H54 (cell line): Measurements from ENCODE around the gene OLAH.

Source experiments
- DNase-seq: peaks from one replicate; pipeline ENCODE4 v3.0.0; 2011; ENCODE audit warnings: low spot score, mixed read lengths; ENCODE audit not compliant: insufficient read length
- FAIRE-seq: peaks from 3 replicates; lab custom pipeline; 2011; peaks lifted over from hg19 to GRCh38; lab: Jason Lieb, UNC
- POLR2A ChIP-seq: IDR thresholded peaks from 2 replicates; pipeline ENCODE4 v1.6.1; 2011; ENCODE audit warnings: low read depth, mild to moderate bottlenecking, low read length

OLAH gene

DNA sequence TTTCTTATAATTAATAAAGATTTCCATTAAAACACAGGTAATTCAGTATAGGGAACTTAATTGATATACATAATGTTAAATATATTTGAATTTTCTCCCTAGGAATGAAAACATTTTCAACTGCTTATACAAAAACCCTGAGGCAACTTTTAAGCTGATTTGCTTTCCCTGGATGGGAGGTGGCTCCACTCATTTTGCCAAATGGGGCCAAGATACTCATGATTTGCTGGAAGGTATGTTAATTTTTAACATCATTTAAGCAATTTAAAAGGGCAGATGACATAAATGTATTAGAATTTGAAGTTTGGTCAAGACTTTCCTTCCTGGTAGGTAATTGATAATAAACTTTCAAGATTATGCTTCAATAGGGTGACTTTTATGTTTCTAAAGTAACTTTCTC lies 5.8 kb downstream of the OLAH start:
- no peak for FAIRE-seq
- DNase-seq: no peak
- no peak for TF ChIP-seq POLR2A

DNA sequence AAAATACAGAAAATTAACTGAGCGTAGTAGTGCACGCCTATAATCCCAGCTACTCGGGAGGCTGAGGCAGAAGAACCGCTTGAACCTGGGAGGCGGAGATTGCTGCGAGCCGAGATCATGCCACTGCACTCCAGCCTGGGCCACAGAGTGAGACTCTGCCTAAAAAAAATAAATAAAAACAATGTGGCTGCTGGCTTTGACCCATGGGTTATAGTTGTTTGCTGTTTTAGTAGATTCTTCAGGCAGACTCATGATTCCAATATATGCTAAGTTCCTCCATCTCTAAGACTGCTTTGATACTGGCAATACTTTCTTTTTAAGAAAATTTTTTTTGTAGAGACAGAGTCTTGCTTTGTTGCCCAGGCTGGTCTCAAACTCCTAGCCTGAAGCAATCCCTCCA lies 8.4 kb downstream of the OLAH start:
- TF ChIP-seq POLR2A: no peak
- no peak for FAIRE-seq
- DNase-seq: no peak

DNA sequence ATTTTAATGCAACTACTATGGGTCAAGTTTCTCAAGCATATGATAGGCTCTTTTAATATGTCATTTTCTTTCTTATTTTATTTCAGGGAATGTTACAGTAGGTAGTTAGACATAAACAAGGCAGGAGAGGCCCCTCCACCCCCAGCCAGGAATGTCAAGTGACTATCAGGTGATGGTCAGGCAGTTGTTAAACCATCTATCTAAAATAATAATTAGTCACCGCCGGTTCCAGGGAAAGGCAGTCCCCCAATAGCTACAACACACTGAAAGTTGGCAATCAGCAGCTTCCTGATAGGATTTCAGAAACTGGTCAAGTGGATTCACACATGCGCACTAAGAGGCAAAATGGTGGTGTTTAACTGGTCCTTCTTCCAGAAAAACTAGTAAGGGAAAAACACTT lies 9.3 kb downstream of the OLAH start:
- no peak for TF ChIP-seq POLR2A
- DNase-seq (no peak), FAIRE-seq (no peak)

DNA sequence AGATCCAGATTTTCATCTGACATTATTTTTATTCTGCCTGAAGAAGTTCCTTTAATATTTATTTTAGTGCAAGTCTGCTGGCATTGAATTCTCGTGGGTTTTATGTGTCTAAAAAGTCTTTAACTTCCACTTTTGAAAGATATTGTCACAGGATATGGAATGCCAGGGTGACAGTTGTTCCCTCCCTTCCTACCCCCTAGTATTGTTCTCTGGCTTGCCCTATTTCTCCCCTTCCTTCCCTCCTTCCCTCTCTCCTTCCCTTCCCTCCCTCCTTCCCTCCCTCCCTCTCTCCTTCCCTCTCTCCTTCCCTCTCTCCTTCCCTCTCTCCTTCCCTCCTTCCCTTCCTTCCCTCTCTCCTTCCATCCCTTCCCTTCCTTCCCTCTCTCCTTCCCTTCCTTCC lies 14.9 kb downstream of the OLAH start:
- FAIRE-seq (no peak), DNase-seq (no peak)
- no peak for TF ChIP-seq POLR2A

DNA sequence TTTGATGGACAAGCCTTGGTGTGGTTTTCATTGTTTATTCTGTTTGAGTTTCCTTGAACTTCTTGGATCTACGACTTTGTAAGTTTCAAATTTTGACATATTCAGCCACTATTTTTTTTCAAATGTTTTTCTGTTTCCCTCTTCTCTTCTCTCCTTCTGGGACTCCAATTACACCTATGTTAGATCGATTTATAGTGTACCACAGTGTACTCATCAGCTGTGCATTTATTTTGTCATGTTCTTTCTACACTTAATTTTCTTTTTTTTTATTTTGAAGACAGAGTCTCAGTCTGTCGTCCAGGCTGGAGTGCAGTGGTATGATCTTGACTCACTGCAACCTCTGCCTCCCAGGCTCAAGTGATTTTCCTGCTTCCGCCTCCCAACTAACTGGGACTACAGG lies 16.2 kb downstream of the OLAH start:
- DNase-seq (no peak), FAIRE-seq (no peak)

DNA sequence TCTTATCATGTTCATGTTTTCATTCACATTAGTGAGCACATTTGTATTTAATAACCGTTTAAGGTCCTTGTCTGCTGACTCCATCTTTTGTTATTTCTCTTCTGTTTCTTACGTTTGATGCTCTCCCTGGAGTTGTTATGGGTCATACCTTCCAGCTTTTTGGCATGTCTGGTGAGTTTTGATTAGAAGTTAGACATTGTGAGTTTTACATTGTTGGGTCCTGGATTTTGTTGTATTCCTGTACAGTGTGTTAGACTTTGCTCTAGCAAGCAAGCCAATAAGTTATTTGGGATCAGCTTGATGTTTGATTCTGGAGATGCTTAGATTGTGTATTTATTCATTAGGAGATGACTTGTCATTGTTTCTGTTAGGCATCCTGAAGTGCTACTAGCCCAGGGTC lies 16.9 kb downstream of the OLAH start:
- no peak for DNase-seq
- no peak for TF ChIP-seq POLR2A
- FAIRE-seq: no peak

More for the DNA sequence above, 16.2 kb downstream of the OLAH start:
- TF ChIP-seq POLR2A: no peak

DNA sequence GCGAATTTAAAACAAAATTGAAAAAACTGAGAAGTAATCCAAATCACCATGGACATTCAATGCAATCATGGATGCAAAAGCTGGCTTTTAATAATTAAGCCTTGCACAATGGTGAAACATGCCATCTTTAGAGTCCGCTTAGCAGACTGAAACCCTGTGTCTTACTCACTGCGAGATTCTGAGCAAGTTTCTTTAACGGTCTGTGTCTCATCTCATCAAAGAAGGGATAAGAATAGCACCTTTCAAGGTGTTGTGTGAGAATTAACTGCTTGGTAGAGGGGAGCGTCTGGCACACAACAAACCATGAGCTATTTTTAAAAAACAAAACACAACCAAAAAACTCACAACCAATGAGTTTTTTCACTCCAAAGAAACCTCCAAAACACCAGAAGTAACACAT lies 23.4 kb downstream of the OLAH start:
- TF ChIP-seq POLR2A: no peak
- no peak for DNase-seq
- no peak for FAIRE-seq

- FAIRE-seq: peak; percentile 6
- TF ChIP-seq POLR2A: no peak
- no peak for DNase-seq
Observed at GRCh38 chr10:15068802-15069201, 25.1 kb downstream of the OLAH start.

DNA sequence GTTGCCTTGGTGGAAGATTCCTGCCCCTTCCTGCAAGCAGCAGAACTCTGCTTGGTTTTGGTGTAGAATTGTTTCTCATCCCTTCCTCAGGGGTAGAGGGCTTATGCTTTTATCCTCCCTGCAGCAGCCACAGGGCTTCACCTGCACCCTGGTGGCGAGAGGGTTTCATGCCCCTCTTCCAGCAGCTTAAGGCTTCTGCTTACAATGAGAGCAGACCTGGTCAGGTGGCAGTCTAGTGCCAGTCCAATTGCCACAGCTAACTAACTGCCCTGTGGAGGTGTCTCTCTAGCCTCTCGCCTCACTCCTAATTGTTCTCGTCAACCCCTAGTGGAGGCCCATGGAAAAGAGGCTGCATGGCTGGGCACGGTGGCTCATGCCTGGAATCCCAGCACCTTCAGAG lies 25.5 kb downstream of the OLAH start:
- DNase-seq: no peak
- no peak for FAIRE-seq
- TF ChIP-seq POLR2A: no peak

DNA sequence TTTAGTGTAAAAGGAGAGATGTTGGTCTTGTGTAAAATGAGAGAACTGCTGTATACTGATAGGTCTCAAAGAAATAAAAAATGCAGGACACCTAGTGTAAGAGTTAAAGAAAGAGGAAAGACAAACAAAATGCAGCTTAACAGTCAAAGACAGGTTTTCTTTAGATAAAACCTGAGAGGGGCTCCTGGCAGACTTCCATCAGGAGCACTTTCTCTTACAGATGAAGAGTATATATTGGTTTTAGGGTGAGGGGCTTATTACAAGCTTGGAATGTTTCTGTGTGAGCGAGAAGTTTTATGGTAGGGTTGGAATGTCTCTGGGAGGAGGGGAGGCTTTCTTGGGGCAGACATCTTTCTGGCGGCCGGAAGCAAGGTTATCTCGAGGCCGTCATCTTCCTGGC lies 28.6 kb downstream of the OLAH start:
- no peak for TF ChIP-seq POLR2A
- FAIRE-seq: no peak

GRCh38 chr10:15075421-15075820 lies 31.7 kb downstream of the OLAH start:
- DNase-seq: no peak
- no peak for TF ChIP-seq POLR2A
- FAIRE-seq: no peak

More for the DNA sequence above, 28.6 kb downstream of the OLAH start:
- no peak for DNase-seq

DNA sequence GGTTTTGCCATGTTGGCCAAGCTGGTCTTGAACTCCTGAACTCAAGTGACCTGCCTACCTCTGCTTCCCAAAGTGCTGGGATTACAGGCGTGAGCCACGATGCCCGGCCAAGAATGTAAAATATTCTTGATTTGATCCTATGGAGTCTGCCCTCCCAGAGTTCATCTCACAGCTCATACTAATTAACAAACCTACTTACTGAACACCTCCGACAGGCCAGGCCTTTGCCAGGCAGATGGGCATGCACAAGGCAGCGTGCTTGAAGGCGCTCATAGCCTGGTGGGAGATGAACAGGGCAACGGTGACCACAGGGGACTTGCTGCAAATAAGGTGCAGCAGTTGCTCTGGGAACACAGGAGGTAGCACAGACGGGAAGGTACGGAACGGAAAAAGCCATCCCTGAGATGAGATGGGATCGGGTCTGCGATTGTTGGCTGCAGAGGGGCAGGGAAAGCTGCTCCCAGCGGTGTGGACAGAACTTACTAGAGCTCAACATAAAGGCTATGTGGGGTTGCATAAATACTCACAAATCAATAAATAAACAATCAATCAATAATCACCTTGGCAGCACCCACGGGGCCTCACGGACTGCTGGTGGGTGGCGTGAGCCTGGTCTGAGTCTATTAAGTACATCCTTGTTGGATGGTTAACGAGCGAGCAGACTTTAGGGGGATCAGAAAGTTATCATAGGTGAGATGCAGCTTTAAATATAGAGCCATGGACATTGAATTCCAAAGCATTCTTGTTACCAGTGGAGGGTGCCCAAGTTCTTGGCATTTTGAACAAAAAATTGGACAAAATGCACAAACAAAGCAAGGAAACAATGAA lies 40.1 kb downstream of the OLAH start:
- 0 out of 2 replicates have a peak, but pooled peaks have one; percentile 14 for TF ChIP-seq POLR2A
- FAIRE-seq (no peak), DNase-seq (peak; percentile 7)

- FAIRE-seq (peak; percentile 94), DNase-seq (peak; percentile 53)
Observed at GRCh38 chr10:15084502-15084922, 40.8 kb downstream of the OLAH start.

GRCh38 chr10:15088428-15089261 lies 44.9 kb downstream of the OLAH start, which contains the start of gene ACBD7:
TSS of gene ACBD7 (minus strand) at chr10:15088776. CDS start at chr10:15088728, 48 bp downstream.
- DNase-seq (peak; percentile 91), FAIRE-seq (no peak)
- no peak for TF ChIP-seq POLR2A

More at GRCh38 chr10:15084502-15084922, 40.8 kb downstream of the OLAH start:
- TF ChIP-seq POLR2A: no peak
